AG04450 (cell line): ENCODE data around the gene UGDH. TPM values are rescaled to one million over a fixed set of nuclear protein-coding genes. Genes with fewer than 3 reads are reported as not detected.

Experiments
- CTCF ChIA-PET: fragments of 300-600, 350-600 bp; formaldehyde crosslinking; extraction: SDS; loops from one replicate; lab custom pipeline; 2022; ENCODE audit warnings: antibody characterized with exemption, inconsistent platforms; lab: Charles Lee
- POLR2A ChIA-PET: fragments of 350-600 bp; formaldehyde crosslinking; extraction: SDS; loops from one replicate; lab custom pipeline; 2021; ENCODE audit warnings: antibody characterized with exemption, inconsistent platforms; lab: Yijun Ruan, JAX
- DNase-seq: peaks from one replicate; pipeline ENCODE4 v3.0.0-alpha.2; 2011; ENCODE audit warnings: low read depth, low spot score
- H3K27ac ChIP-seq: one replicate; pipeline ENCODE4 v1.5.1; 2012; ENCODE audit warnings: low read depth, low read length, control low read depth
- H3K27me3 ChIP-seq: one replicate; pipeline ENCODE4 v1.6.0; 2012; ENCODE audit warnings: low read length; ENCODE audit not compliant: control insufficient read depth, insufficient read depth
- H3K4me3 ChIP-seq: 2 replicates; pipeline ENCODE4 v1.5.1; 2011; ENCODE audit warnings: mild to moderate bottlenecking, low read depth, low read length, control low read depth
- H3K9me3 ChIP-seq: 2 replicates; pipeline ENCODE4 v1.5.1; 2012; ENCODE audit warnings: low read length; ENCODE audit not compliant: control insufficient read depth, insufficient read depth
- CTCF ChIP-seq: IDR thresholded peaks from 2 replicates; pipeline ENCODE4 v1.5.1; 2011; ENCODE audit warnings: low read depth, low read length, control low read depth, inconsistent platforms
- polyA plus RNA-seq: library from polyadenylated mRNA; depleted of rRNA; stranded (reverse); fragments of >200 nt; gene quantifications from 2 replicates; pipeline ENCODE4 v1.2.3, GENCODE V29; 2011

Gene UGDH
- polyA plus RNA-seq, 1 experiment: 117 TPM

- Histone ChIP-seq H3K27me3 (no peaks in the 10 kb centered on the region), H3K9me3 (peaks cover 4% of the 10 kb centered on the region; the same call in 1 of the 2 replicates), H3K4me3 (no peak overlapping the region), H3K27ac (no peak overlapping the region)
- POLR2A ChIA-PET: interaction anchor here (1.2 kb wide), 1 partner anchor 42 kb away, joined by 4 read pairs; the partner anchor contains the start of gene UGDH
- DNase-seq: no peak
- no peak for TF ChIP-seq CTCF
- CTCF ChIA-PET: no interaction called here
These were observed 41.6 kb upstream of the UGDH start for GRCh38 chr4:39568805-39569204.

GRCh38 chr4:39565878-39566600, 38.8 kb upstream of the UGDH start:
- ChIA-PET POLR2A (interaction anchor here (0.9 to 1.3 kb wide), 2 partner anchors 39 kb away, joined by 3 read pairs; partner anchors contain the start of gene UGDH), CTCF (interaction anchor here (1.1 kb wide), 1 partner anchor 99 kb away, joined by 3 read pairs; no protein-coding TSS in a partner anchor)
- Histone ChIP-seq H3K27me3 (no peaks in the 10 kb centered on the region), H3K9me3 (peaks cover 4% of the 10 kb centered on the region; the same call in 1 of the 2 replicates), H3K4me3 (no peak overlapping the region), H3K27ac (peak overlapping the region; percentile 40)
- peak; percentile 69 for DNase-seq
- TF ChIP-seq CTCF: no peak

GRCh38 chr4:39563346-39563847, 36.2 kb upstream of the UGDH start:
- TF ChIP-seq CTCF: no peak
- CTCF ChIA-PET: no interaction called here
- no peak overlapping the region for H3K4me3 ChIP-seq

GRCh38 chr4:39562792-39563191, 35.6 kb upstream of the UGDH start:
- H3K27me3 ChIP-seq: no peaks in the 10 kb centered on the region
- no peak for DNase-seq
- peaks cover 4% of the 10 kb centered on the region for H3K9me3 ChIP-seq
- TF ChIP-seq CTCF: no peak
- H3K4me3 ChIP-seq: no peak overlapping the region
- ChIA-PET CTCF (no interaction called here), POLR2A (interaction anchor here (2.1 kb wide), 1 partner anchor 36 kb away, joined by 7 read pairs; the partner anchor contains the start of gene UGDH)
- H3K27ac ChIP-seq: no peak overlapping the region

More at GRCh38 chr4:39563346-39563847, 36.2 kb upstream of the UGDH start:
- Histone ChIP-seq H3K27ac (no peak overlapping the region), H3K27me3 (no peaks in the 10 kb centered on the region), H3K9me3 (peaks cover 4% of the 10 kb centered on the region)
- no peak for DNase-seq
- POLR2A ChIA-PET: no interaction called here

GRCh38 chr4:39559626-39560025, 32.4 kb upstream of the UGDH start:
- ChIA-PET POLR2A (interaction anchor here (0.7 to 3.5 kb wide), 5 partner anchors 9 to 1627 kb away, joined by 5 to 54 read pairs (median 5); partner anchors contain the start of gene UGDH), CTCF (interaction anchor here (1.9 kb wide), 1 partner anchor 90 kb away, joined by 6 read pairs; no protein-coding TSS in a partner anchor)
- Histone ChIP-seq H3K27ac (no peak overlapping the region), H3K4me3 (no peak overlapping the region), H3K27me3 (no peaks in the 10 kb centered on the region), H3K9me3 (no peaks in the 10 kb centered on the region; the same call in 1 of the 2 replicates)
- no peak for DNase-seq
- no peak for TF ChIP-seq CTCF
